GM13976 (cell line): ENCODE measurements around the gene SGPP2.
"Not testable (repeated sequence)": the region's sequence is repeated elsewhere in the genome, so short reads cannot be mapped to it uniquely, and the experiment has no call there.

Experiments used
- DNase-seq: peaks from one replicate; pipeline ENCODE4 v3.0.0; 2012; ENCODE audit warnings: low spot score
- in situ Hi-C: fragments of 300-500 bp; cut with MboI; formaldehyde crosslinking; loops from one replicate; pipeline ENCODE4 v1.12.0; 2022; ENCODE audit warnings: low sequenced_read_pairs, mixed read lengths, inconsistent platforms; ENCODE audit not compliant: unreplicated experiment
- TF ChIP-seq, protein P1 (sequence below): IDR thresholded peaks from 2 replicates; pipeline ENCODE4 v1.5.1; 2012; ENCODE audit warnings: borderline replicate concordance, mild to moderate bottlenecking; ENCODE audit not compliant: insufficient read depth; ENCODE audit errors: extremely low read depth, missing control alignments, control extremely low read depth

Gene SGPP2

DNA sequence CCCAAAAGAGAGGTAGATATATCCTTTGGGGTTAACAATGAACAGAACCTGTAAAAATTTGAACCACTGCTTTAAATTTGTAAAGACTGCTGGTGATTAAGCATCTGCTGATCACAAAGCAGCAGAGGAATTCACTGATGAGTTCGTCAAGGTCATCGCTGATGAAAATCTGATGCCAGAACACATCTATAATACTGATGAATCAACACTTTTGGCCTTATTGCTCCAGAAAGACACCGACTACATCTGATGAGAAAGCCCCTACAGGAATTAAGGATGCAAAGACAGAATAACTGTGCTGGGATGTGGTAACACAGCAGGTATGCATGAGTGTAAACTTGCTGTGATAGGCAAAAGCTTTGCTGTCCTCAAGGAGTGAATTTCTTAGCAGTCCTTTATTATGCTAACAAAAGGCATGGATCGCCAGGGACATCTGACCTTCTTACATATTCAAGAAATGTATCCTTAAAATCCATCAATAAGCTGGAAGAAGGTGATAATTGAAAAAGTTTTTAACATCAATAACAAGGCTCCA is 30.5 kb upstream of the SGPP2 start:
- TF ChIP-seq, protein P1, sequence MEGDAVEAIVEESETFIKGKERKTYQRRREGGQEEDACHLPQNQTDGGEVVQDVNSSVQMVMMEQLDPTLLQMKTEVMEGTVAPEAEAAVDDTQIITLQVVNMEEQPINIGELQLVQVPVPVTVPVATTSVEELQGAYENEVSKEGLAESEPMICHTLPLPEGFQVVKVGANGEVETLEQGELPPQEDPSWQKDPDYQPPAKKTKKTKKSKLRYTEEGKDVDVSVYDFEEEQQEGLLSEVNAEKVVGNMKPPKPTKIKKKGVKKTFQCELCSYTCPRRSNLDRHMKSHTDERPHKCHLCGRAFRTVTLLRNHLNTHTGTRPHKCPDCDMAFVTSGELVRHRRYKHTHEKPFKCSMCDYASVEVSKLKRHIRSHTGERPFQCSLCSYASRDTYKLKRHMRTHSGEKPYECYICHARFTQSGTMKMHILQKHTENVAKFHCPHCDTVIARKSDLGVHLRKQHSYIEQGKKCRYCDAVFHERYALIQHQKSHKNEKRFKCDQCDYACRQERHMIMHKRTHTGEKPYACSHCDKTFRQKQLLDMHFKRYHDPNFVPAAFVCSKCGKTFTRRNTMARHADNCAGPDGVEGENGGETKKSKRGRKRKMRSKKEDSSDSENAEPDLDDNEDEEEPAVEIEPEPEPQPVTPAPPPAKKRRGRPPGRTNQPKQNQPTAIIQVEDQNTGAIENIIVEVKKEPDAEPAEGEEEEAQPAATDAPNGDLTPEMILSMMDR = no peak
- in situ Hi-C loops = no loop called here
- DNase-seq = no peak

DNA sequence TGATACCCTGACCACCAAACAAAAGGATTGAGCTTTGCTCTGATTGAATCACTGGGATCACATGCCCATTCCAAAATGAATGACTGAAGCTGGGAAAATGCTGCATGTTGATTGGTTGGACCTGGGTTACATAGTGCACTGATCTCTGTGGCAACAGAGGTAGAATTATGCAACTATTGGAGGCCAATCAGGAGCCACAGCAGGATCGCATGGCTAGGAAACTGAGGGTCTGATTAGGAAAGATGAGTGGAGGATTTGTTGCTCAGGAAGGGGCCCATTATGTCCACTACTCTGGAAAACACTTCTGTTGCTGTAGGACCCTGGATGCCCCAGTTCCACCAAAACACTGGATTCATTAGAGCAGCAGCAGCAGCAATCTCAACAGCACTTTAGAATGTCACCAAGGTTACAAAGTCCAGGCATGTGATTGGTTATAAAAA is 25.9 kb upstream of the SGPP2 start:
- in situ Hi-C loops = no loop called here
- no peak for DNase-seq
- TF ChIP-seq, protein P1 = no peak

GRCh38 chr2:222399038-222399783 is 25.1 kb upstream of the SGPP2 start:
- DNase-seq = no peak
- in situ Hi-C loops = no loop called here
- TF ChIP-seq, protein P1 = no peak

DNA sequence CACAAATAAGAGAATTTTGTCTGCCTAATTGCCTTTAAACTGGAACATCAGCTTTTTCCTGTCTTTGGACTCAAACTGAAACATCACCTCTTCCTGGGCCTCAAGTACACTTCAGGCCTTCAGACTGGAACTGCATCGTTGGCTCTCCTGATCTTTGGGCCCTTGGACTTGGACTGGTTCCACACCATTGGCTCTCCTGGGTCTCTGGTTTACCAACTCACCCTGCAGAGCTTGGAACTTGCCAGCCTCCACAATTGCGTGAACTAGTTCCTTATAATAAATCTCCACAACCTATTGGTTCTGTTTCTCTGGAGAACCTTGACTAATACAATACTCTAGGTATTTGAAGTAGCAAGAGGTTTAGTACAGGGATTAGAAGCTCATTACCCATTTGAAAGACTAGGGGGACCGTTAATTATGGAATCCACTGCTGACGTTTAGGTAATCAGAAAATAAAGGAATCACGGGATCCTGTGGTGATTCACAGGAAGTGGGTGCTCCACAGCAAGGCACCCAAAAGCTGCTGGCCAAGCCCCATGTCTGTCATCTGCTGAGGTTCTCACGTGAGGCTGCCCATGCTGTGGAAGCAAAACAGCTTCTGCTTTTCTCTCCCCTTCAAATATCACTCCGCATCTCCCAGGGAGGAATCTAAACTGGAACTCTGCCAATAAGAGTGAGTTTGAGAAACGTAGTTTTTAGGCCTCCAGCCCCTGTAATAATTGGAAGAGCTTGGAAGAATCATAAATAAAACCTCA is 20.0 kb upstream of the SGPP2 start:
- DNase-seq = no peak
- TF ChIP-seq, protein P1 = no peak
- in situ Hi-C loops = no loop called here

DNA sequence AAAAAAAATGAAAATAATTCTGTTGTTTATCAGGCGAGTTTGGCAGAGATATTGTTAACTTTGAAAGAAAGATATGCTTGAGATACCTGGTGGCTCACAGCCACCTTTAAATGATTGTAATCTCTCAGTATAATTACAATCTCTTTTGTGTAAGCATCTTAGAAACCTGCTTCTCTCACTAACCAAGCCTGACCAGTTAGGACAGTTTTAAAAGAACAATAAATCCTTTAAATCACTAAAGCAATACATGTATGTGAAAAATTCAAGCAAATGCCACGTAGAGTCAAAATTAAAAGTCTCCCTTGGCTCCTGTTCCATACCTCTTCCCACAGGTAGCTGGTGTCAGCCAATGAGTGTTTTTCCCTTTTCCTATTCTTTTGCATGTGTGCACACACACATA is 15.7 kb upstream of the SGPP2 start:
- TF ChIP-seq, protein P1 = no peak
- in situ Hi-C loops = no loop called here

GRCh38 chr2:222410534-222410933 is 13.8 kb upstream of the SGPP2 start:
- TF ChIP-seq, protein P1 = no peak
- in situ Hi-C loops = no loop called here
- no peak for DNase-seq

More for the DNA sequence above, 15.7 kb upstream of the SGPP2 start:
- DNase-seq = no peak

GRCh38 chr2:222412334-222412733 is 12.0 kb upstream of the SGPP2 start:
- DNase-seq, in situ Hi-C loops: not testable (repeated sequence)
